ENCODE data around the gene NANOS2.

Gene NANOS2

DNA sequence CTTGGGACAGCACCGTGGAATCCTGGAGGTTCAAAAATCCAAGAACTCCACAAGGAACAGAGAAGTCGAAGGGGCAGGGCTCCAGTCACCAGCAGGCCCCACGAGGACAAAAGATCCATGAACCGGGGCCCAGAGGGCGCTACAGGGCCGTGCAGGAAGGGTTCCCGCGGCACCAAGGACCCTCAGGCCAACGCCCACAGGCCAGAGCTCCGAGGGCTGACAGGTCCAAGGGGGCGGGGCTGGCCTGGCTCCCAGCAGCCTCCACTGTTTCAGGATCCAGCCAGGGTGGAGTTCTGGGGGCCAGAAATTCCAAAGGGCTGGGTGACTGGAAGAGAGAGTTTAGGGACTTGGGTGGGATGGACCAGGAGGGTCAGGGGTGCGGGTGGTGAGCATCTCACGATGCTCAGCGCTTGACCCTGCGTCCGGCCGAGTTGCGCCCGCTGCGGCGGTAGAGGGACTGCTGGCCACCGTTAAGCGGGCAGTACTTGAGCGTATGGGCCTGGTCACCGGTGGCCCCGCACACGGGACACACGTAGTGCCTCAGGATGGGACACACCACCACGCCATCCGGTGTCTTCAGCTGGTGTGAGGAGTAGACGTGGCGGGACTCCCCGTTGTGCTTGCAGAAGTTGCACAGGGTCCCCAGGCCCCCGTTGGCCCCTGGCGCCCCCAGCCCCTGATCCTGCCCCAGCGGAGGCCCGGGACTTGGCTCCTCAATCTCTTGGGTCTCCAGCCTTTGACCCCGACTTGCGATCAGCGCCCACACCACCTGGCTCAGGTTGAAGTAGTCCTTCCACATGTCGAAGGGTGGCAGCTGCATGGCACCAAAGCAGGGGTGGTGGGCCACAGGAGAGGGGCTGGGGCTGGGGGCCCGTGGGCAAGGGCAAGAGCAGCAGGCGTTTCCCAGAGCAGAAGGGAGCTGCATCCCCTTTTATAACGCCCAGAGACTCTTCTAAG is at the start of gene NANOS2:
Gene NANOS2, minus strand, starts transcription at position 905 of the 957 bp plus-strand sequence. Its CDS starts 85 bp downstream, at position 820.
- no peak for DNase-seq

DNA sequence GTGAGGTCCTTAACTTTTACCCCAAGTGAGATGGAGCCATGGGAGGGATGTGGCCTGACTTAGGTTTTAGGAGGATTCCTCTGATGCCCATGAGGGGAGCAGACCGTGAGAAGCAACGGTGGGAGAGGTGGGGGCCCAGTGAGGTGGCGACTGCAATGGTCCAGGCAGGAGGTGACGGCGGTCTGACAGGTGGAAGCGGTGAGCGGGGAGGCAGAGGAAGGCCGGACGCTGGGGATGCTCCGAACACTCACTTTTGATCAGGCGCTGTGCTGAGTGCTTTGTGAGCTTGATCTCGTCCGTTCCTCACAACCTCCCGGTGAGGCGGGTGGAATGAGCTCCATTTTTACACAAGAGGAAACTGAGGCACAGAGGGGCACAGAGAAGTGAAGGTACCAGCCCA is 47.4 kb upstream of the NANOS2 start:
- DNase-seq, result no peak

GRCh38 chr19:45960595-45961235 is 46.1 kb upstream of the NANOS2 start:
- no peak for DNase-seq

DNA sequence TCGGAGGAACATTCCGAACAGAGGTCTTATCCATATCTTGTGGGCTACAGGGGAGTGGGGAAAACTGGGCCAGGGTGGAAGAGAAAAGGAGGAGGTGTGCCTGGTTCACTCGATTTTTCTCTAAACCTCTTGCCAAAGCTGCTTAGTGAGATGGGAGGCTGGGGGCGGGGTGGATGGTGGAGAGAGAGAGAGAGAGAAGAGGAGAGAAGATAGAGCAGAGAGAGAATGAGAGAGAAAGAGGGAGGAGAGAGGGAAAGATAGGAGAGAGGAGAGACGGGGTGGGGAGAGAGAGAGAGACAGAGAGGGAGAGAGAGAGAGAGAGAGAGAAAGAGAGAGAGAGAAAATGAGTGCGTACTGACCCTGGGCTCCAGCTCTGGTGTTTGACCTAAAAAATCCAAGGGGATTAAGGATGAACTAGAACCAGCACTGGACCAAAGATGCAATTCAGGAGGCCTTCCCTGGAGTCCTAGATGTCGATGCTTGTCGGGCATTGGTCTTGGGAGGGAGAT is 45.0 kb upstream of the NANOS2 start:
- DNase-seq, result no peak

DNA sequence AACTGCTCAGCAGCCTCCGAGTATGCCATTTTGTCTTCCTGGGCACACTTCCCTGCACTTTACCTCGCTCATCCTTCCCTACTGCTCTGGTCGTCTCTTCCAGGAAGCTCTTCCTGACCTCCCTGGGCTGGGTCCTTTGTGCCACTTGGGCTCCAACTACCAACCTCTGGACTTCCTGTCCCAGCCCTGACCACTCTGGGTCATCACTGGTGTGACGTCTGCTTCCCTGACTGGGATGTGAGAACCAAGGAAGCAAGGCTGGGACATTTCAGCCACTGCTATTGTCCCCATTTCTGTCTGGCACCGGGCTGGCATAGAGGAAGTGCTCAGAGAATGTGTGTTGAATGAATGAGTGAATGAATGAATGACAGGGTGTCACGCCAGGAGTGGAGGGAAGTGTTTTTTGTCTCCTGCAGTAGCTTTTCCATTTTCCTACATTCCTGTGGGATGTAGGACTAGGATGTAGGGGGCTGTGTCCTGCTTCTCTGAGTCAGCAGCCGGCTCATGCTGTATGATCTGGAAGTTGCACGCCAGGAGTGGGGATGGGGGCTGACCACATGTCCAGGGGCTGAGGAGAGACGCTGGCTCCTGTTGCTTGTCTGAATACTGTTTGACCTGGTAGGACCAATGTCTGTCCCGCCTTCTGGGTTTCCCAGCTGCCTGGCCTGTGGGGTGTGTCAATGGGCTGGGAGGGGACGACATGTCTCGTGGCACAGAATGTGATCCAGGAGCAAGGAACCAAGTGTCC is 44.4 kb upstream of the NANOS2 start:
- no peak for DNase-seq

DNA sequence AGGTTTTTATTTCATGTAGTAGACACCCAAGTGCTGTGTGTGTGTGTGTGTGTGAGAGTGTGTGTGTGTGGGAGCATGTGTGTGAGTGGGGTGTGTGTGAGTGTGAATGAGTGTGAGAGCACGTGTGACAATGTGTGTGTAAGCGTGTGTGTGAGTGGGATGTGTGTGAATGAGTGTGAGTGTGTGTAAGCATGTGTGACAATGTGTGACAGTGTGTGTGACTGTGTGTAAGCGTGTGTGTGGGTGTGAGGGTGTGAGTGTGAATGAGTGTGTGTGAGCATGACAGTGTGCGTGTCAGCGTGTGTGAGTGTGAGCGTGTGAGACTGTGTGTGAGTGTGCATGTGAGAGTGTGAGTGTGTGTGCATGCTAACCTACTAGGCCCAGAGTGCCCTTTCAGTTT is 43.7 kb upstream of the NANOS2 start:
- no peak for DNase-seq

DNA sequence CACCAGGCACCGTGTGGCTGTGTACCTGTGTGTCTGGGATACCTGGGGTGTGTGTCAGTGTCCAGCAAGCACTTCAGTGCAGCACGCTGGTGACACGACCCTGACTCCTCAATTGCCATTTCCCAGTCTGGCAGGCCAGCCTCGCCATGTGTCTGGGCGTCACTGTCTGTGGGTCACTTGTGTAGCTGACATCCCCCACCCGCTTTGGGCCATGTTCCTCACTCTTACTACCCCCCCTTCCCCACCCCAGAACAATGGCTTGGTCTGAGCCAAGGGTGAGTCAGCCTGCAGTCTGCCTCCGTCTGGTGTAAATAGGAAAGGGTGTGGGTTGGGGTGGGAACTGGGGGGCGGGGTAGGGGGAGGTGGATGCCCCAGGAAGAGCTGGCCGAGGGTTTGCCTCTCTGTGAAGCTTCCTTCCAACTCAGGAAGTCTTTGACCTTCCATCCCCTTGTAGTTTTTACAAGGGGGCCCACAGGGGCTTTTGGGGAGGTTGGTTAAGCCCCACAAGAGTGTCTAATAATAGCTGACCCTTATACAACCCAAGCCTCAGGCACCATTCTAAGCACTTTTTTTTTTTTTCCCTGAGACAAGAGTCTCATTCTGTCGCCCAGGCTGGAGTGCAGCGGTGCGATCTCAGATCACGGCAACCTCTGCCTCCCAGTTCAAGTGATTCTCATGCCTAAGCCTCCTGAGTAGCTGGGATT is 41.5 kb upstream of the NANOS2 start:
- DNase-seq, result no peak

GRCh38 chr19:45954156-45954555 is 39.6 kb upstream of the NANOS2 start:
- DNase-seq, result no peak

DNA sequence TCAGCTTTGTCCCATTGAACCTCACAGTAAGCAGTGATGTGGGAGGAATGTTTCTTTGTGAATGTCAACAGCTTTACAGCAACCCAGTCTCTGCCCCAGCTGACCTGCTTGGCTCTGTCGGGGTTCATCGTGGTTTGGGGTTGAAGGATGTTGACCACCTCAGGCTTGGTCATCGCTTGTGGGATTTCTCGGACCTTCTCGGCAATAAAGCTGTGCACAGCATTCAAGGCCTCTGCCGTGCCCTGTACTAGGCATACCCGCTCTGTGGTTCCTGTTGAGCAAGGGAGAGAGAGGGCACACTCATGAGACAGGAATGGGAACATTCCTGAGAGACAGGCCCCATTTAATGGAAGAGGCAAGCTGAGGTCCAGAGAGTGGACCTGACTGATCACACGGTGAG is 39.1 kb upstream of the NANOS2 start:
- DNase-seq, result no peak

- no peak for DNase-seq
These were observed 38.3 kb upstream of the NANOS2 start for GRCh38 chr19:45952686-45953505.

DNA sequence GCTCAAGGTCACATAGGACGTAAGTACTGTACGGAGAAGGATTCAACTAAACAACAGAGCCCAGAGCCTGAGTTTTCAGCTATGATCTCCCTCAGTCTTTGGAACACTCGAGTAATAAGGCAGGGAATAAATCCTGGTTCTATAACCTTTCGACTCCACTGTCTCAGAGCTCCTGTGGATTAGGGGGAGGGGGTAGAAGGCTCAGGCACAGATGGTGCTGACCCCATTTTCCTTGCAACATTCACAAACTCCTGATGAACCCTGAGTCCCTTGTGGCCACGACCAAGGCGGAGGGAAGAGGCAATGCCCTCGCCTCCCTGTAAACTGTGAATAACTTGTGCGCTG is 37.7 kb upstream of the NANOS2 start:
- no peak for DNase-seq

DNA sequence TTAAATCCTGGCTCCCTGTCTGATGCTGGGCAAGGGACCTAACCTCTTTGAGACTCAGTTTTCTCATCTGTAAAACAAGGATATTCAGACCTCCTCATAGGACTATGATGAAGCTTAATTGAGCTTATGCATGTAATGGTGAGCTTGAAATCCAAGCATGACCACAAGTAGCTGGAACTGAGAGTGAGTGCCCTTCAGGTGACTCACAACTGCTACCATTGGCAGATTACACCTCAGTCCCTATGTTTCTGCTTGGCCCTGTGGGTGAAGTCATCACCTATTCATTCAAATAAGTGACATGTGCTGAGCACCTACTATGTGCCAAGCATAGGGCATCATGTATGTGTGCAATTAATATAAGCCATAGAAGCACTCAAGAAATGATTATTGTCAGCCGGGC is 33.3 kb upstream of the NANOS2 start:
- DNase-seq, result no peak

DNA sequence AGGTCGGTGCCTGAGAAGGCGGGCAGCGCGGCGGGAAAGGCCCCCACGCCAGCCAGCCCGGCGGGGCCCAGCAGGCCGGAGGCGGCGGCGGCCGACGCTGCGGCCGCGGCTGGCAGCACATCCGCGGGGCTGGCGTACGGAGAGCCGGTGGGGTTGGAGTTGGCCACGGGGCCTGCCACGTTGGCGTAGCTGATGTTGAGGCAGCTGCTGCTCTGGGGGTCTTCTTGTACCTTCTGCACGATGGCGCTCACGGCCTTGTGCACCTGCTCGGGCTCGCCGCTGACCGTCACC is 25.9 kb upstream of the NANOS2 start:
- no peak for DNase-seq

DNA sequence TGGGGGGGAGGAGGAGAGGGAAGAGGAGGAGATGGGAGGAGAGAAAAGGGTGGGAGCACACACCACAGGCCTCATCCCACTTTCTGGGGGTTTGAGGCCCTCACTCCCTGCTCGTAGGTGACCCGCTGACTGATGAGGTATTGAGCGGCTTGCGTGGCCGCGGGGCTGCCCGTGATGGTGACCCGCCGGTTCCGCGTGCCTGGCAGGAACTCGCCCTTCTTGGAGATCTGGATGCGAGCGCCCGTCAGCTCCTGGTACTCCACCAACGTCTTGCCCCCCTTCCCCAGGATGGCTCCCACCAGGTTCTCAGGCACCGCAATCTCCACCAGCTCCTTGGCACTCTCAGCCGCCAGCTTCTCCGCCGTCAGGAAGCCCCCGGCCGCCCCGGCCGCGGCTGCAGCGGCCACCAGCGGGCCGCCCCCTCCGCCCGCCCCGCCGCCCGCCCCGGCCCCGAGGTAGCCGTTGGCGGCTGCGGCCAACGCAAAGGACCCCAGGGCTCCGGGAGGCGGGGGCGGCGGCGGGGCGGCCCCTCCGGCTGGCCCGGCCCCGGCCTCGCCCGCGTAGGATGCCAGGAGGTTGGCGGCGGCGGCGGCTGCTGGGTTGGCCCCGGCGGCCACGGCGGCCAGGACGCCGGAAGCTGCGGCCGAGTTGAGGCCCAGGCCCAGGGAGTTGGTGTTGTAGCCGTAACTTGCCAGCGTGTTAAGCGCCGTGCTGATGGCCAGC is 25.4 kb upstream of the NANOS2 start:
- DNase-seq, result no peak

DNA sequence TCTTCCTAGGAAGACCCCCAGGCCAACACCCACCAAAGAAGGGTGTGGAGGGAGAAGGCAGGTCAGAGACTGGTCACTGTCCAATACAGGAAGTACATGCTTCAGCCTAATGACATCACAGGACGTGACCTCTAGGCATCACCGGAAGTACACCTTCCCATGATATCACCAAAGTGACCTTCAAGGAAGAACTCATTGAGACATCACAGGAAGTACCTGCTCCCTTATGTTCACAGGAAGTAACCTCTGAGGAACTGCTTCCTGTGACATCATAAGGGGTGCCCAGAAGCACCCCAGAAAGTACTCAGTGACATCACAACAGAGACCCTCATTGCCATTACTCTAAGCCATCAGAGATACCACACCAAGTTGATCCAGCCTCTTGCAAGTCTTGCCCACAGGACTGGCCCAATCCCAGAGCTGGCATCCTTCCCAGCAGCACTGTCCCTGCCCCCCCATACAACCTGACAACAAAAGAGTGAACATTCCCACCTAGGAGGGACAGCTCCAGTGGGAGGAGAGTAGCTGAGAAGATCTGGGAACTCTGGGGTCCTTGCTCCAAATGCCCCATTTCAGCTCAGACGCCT is 24.2 kb upstream of the NANOS2 start:
- DNase-seq, result no peak

- no peak for DNase-seq
These were observed 20.7 kb upstream of the NANOS2 start for GRCh38 chr19:45935267-45935666.

GRCh38 chr19:45934551-45935230 is 20.1 kb upstream of the NANOS2 start:
- no peak for DNase-seq

GRCh38 chr19:45933759-45934158 is 19.2 kb upstream of the NANOS2 start:
- DNase-seq, result no peak

DNA sequence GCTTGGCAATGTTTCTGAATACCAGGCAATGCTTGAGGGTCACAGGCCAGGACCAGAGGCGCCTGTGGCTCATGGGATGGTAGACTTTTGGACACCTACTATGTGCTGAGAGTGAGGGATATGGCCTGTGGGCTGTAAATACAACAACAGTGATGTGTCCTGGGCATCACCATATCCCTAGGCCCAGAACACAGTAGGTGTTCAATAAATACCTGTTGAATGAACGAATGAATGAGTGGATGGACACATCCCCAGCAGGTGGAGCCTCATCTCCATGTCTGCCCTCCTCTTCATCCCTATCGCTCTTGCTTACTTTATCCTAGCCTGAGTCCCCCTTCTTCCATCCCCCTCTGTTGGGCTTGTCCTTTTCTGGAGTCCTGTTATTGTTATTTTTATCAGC is 16.5 kb upstream of the NANOS2 start:
- no peak for DNase-seq

GRCh38 chr19:45929247-45929646 is 14.7 kb upstream of the NANOS2 start:
- no peak for DNase-seq

Measured in kidney glomerular epithelial cell (primary cell).